ENCODE results near the gene SERINC3. TPM values are rescaled to one million over a fixed set of nuclear protein-coding genes. Genes with fewer than 3 reads are reported as not detected.

SERINC3 gene
- polyA plus RNA-seq, 1 of the 3 experiments (the other 2 are of a cell fraction), result 105 TPM

GRCh38 chr20:44480097-44480496 lies 41.8 kb downstream of the SERINC3 start:
- POLR2A ChIA-PET, result no interaction called here
- peaks cover 8 to 32% of the 10 kb centered on the region in 2 experiments for H3K36me3 ChIP-seq (replicated peaks in 1 of 2; ENCODE audit: control insufficient read depth in 1 of 2, insufficient read depth in 2 of 2, low read length in 1 of 2)
- 92% methylated on average over 15 of the region's 18 CpGs for WGBS (ENCODE audit: low lambda C conversion rate)

More at GRCh38 chr20:44480097-44480496, 41.8 kb downstream of the SERINC3 start:
- Histone ChIP-seq H4K20me1 (ENCODE audit: insufficient read depth) (no peaks in the 10 kb centered on the region), H3K79me2 (ENCODE audit: insufficient read depth) (peaks cover 29% of the 10 kb centered on the region; the same call in 1 of the 2 replicates), H3K4me1 (ENCODE audit: control insufficient read depth in 1 of 2, insufficient read depth in 2 of 2, low read depth in 1 of 2, low read length in 1 of 2) (peaks cover 0 to 14% of the 10 kb centered on the region in 2 experiments; a peak in 2 of 4 replicates), H3K9me2 (no peaks in the 10 kb centered on the region), H3K9me3 (no peaks in the 10 kb centered on the region), H3K4me3 (ENCODE audit: low read depth in 2 of 2, low read length in 1 of 2) (no peak overlapping the region), H3K9ac (no peak overlapping the region), H3K27ac (ENCODE audit: low read depth in 2 of 2, low read length in 1 of 2) (no peak overlapping the region), H2AFZ (ENCODE audit: low read depth) (no peak overlapping the region), H3K27me3 (ENCODE audit: insufficient read depth) (no peaks in the 10 kb centered on the region), H3K4me2 (no peak overlapping the region), H3F3A (replicated peaks; ENCODE audit: insufficient read depth) (peaks cover 6% of the 10 kb centered on the region)
- TF ChIP-seq USF2 (IDR thresholded peaks at IDR 0.05; ENCODE audit: borderline replicate concordance, low read depth, low read length), result no peak
- TF ChIP-seq IRF3 (IDR thresholded peaks at IDR 0.05; ENCODE audit: low read depth, low read length), result no peak
- TF ChIP-seq USF1 (IDR thresholded peaks at IDR 0.05; ENCODE audit: borderline replicate concordance, low read depth), result no peak
- TF ChIP-seq FOXM1 (IDR thresholded peaks at IDR 0.05; ENCODE audit: low read depth), result no peak
- no peak for TF ChIP-seq TEAD4 (IDR thresholded peaks at IDR 0.05; ENCODE audit: borderline replicate concordance, insufficient read depth)
- no peak for TF ChIP-seq TCF12 (IDR thresholded peaks at IDR 0.05)
- no peak for TF ChIP-seq MEF2A (IDR thresholded peaks at IDR 0.05; ENCODE audit: borderline replicate concordance, low read depth)
- no peak for TF ChIP-seq SMC3 (IDR thresholded peaks at IDR 0.05; ENCODE audit: low read depth, low read length)
- TF ChIP-seq NFIC (IDR thresholded peaks at IDR 0.05; ENCODE audit: borderline replicate concordance), result no peak
- no peak for TF ChIP-seq CHD2 (IDR thresholded peaks at IDR 0.05; ENCODE audit: low read length, partially characterized antibody)
- no peak for TF ChIP-seq REST (IDR thresholded peaks at IDR 0.05; ENCODE audit: low read depth, low read length)
- TF ChIP-seq GABPA (IDR thresholded peaks at IDR 0.05; ENCODE audit: low read depth), result no peak
- TF ChIP-seq GATA2 (CRISPR knock-in tag; IDR thresholded peaks at IDR 0.05), result no peak
- TF ChIP-seq SIN3A (IDR thresholded peaks at IDR 0.05; ENCODE audit: borderline replicate concordance, low read depth, low read length), result no peak
- no peak for TF ChIP-seq ZBTB33 (IDR thresholded peaks at IDR 0.05; ENCODE audit: borderline replicate concordance, low read depth)
- no peak for TF ChIP-seq ELF1 (IDR thresholded peaks at IDR 0.05)
- TF ChIP-seq RFX5 (IDR thresholded peaks at IDR 0.05; ENCODE audit: low read length), result no peak
- TF ChIP-seq POLR2AphosphoS5 (IDR thresholded peaks at IDR 0.05; ENCODE audit: low read depth, low read length), result no peak
- DNase-seq, result no peak
- CTCF ChIA-PET, result interaction anchor here (0.8 to 1.6 kb wide), 4 partner anchors 9 to 203 kb away, joined by 3 to 8 read pairs (median 4); no protein-coding TSS in a partner anchor

Measured in SK-N-SH (cell line).